Aorta (tissue), 5 donors: ENCODE measurements around the gene NAGPA. TPM values are rescaled to one million over a fixed set of nuclear protein-coding genes. Genes with fewer than 3 reads are reported as not detected.

ENCODE experiments used
- ATAC-seq: fragments of 200-7000 bp; cut with Tn5 transposase; one replicate; pipeline ENCODE4 v1.9.1; 2022; ENCODE audit warnings: moderate library complexity; ENCODE audit not compliant: low FRiP score
- DNase-seq, 2 donors: peaks; one replicate each; pipeline ENCODE4 v3.0.0-alpha.2; 2020
- H3K27ac ChIP-seq, 2 donors: one replicate each; pipeline ENCODE4 v1.5.1; 2013; ENCODE audit warnings: low read length in 2 of 2, mild to moderate bottlenecking in 2 of 2, moderate library complexity in 2 of 2, control low read depth in 1 of 2, inconsistent platforms in 1 of 2, low read depth in 1 of 2
- H3K27me3 ChIP-seq, 2 donors: one replicate each; pipeline ENCODE4 v1.6.1; 2013; ENCODE audit warnings: control low read depth in 1 of 2, low read length in 1 of 2, mild to moderate bottlenecking in 1 of 2, moderate library complexity in 1 of 2; ENCODE audit not compliant: insufficient read depth in 2 of 2, control insufficient read depth in 1 of 2
- H3K36me3 ChIP-seq, 2 donors: one replicate each; pipeline ENCODE4 v1.6.1; 2013; ENCODE audit warnings: control low read depth in 1 of 2, low read length in 1 of 2, mild to moderate bottlenecking in 1 of 2; ENCODE audit not compliant: insufficient read depth in 2 of 2, control insufficient read depth in 1 of 2
- H3K4me1 ChIP-seq, 2 donors: one replicate each; pipeline ENCODE4 v1.6.1; 2013; ENCODE audit warnings: low read length in 2 of 2, control low read depth in 1 of 2, mild to moderate bottlenecking in 1 of 2, moderate library complexity in 1 of 2; ENCODE audit not compliant: insufficient read depth in 2 of 2, control insufficient read depth in 1 of 2
- H3K4me3 ChIP-seq, 2 donors: one replicate each; pipeline ENCODE4 v1.5.1; 2013; ENCODE audit warnings: low read length in 2 of 2, control low read depth in 1 of 2, mild to moderate bottlenecking in 1 of 2
- H3K9me3 ChIP-seq: one replicate; pipeline ENCODE4 v1.6.1; 2013; ENCODE audit warnings: mild to moderate bottlenecking, low read length; ENCODE audit not compliant: control insufficient read depth
- WGBS, 2 donors: extraction: QIAGEN DNeasy Blood & Tissue Kit; methylation state at CpG; one replicate each; pipeline ENCODE4 v1.1.7; 2013; 5-methylcytosine and 5-hydroxymethylcytosine counted together
- intact Hi-C, 2 donors: fragments of 100-400 bp; cut with DNase I; formaldehyde crosslinking; loops; one replicate each; pipeline versions ENCODE4 v1.14.2 to v1.15.0; 2022
- polyA plus RNA-seq, 2 donors: library from polyadenylated mRNA; stranded (reverse); fragments of 200-250 nt; gene quantifications; one replicate each; pipeline ENCODE4 v1.2.3, GENCODE V29; 2013
- total RNA-seq, 2 donors: library from RNA; stranded (reverse); fragmentation: NEBNext Ultra II Directional; extraction: Animal tissue kit (Norgen Biotek cat#: 25700); gene quantifications; one replicate each; pipeline ENCODE4 v1.2.1, GENCODE V29; 2021
- donor health status: healthy with polysubstance abuse.
- donor health status: Bipolar disorder and iron deficiency.
- donor health status: DM: no; HTN: no; CAD: no.
- donor health status: DM: no; HTN: no; CAD: no.
- donor health status: DM: yes; HTN: yes; CAD: no.

The NAGPA gene
- total and polyA plus RNA-seq, 4 donors = 4.0 to 10.9 (median 7.6) TPM

DNA sequence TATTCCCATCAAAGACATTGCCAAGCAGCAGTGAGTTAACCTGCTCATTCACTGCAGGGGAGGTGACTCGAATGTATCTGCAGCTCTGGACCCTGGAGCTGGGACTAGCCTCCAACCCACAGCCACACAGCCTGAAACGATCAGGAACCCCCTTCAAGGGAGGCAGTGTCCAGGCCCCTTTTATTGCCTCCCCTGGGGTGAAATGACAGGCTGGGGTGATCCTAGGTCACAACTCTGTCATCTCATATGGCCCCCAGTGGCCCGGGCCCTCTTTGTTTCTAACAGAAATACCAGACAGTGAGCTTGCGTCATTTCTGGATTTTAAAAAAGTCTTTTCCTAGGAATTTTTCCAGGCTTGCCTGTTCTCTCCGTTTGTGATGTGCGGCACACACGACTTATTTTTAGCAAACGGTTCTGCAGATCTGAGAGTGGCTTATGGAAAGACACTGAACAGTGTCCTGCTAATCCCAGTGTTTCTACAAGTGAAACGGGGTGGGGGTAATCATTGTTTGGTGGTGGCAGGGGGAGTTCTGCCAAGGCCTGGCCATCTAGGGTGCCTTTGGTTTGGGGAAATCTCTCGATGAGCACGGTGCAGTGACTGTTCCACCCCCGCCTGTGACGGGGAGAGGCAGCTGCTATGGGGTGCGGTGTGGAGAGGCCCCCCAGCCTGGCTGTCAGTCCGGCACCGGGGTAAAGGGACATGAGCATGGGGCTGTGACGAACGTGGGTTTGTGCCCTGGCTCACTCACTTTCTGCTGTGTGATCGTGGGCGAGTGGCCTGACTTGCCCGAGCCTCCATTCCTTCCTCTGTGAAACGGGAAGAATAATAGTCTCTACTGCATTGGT is 27.2 kb downstream of the NAGPA start:
- H3K36me3 ChIP-seq = no peaks in the 10 kb centered on the region
- ATAC-seq (no peak), DNase-seq (peak; percentile 32 to 57)
- 54 to 59% methylated on average over 22 of the region's 22 CpGs for WGBS, 2 donors
- H3K4me1 ChIP-seq = no peaks in the 10 kb centered on the region
- H3K9me3 ChIP-seq = no peaks in the 10 kb centered on the region
- intact Hi-C loops = no loop called here
- no peaks in the 10 kb centered on the region for H3K27me3 ChIP-seq
- no peak overlapping the region for H3K4me3 ChIP-seq
- H3K27ac ChIP-seq = no peak overlapping the region

DNA sequence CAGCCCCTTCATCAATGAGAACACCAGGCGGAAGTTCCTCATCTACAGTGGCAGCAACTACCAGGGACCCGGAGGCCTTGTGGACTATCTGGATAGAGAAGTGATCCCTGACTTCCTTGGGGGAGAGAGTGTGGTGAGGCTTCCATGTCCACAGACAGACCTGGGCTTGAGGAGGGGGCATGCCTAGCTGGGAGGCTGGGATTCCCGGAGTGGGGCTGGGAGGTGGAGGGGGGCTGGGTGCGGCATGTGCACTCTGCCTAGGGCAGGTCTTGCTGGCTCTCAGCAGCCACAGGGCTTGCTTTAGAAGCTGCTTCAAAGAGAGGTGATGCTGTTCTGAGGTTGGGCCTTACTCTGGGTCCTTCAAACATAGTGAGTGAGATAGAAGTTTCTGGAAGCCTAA is 27.8 kb downstream of the NAGPA start:
- H3K4me3 ChIP-seq = no peak overlapping the region
- WGBS, 2 donors = 66 to 79% methylated on average over 4 of the region's 4 CpGs
- DNase-seq (peak; percentile 10 to 63), ATAC-seq (no peak)
- H3K9me3 ChIP-seq = no peaks in the 10 kb centered on the region
- H3K27me3 ChIP-seq = no peaks in the 10 kb centered on the region
- intact Hi-C loops = no loop called here
- no peaks in the 10 kb centered on the region for H3K36me3 ChIP-seq
- no peaks in the 10 kb centered on the region for H3K4me1 ChIP-seq
- H3K27ac ChIP-seq = no peak overlapping the region

DNA sequence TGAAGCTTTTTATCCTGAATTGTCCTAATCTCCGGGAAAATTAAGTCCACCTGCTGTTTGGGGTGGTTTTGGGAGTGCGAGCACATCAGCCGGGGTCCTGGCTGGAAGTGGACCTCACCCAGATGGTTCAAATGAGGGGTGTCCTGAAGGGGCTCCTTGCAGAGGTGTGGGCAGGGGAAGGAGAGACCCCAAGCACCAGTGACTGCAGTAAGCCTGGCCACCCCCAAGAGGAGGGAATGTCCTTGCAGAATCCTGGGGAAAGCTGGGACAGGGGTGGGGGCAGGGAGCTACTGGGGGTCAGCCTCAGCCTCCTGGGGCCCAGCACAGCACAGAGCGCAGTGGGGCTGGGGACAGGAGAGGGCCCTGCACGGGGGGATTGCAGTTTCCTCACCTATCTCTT is 29.4 kb downstream of the NAGPA start:
- Histone ChIP-seq H3K4me3 (no peak overlapping the region), H3K27me3 (no peaks in the 10 kb centered on the region), H3K4me1 (no peaks in the 10 kb centered on the region), H3K27ac (no peak overlapping the region), H3K9me3 (no peaks in the 10 kb centered on the region), H3K36me3 (no peaks in the 10 kb centered on the region)
- intact Hi-C loops = no loop called here
- ATAC-seq (no peak), DNase-seq (peak; percentile 12 to 19)
- 75 to 82% methylated on average over 5 of the region's 5 CpGs for WGBS, 2 donors

DNA sequence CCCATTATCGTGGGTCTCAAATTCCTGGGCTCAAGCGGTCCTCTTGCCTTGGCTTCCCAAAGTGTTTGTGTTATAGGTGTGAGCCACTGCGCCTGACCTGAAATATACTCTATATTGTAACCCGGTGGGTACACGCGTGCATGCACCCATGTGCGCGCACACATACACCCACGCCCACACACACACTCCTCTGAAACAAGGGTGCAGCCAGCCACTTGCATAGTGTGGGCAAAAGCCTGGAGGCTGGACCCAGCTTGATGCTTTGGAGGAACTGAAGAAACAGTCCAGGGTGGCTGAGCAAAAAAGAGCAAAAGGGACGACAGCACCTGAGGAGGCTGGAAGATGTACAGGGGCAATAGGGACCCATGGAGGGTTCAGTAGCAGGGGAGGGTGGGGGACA is 29.9 kb downstream of the NAGPA start:
- ATAC-seq (no peak), DNase-seq (peak; percentile 7 to 37)
- 87 to 89% methylated on average over 10 of the region's 10 CpGs for WGBS, 2 donors
- Histone ChIP-seq H3K4me3 (no peak overlapping the region), H3K36me3 (no peaks in the 10 kb centered on the region), H3K9me3 (no peaks in the 10 kb centered on the region), H3K27me3 (no peaks in the 10 kb centered on the region), H3K27ac (no peak overlapping the region), H3K4me1 (no peaks in the 10 kb centered on the region)
- intact Hi-C loops = no loop called here

DNA sequence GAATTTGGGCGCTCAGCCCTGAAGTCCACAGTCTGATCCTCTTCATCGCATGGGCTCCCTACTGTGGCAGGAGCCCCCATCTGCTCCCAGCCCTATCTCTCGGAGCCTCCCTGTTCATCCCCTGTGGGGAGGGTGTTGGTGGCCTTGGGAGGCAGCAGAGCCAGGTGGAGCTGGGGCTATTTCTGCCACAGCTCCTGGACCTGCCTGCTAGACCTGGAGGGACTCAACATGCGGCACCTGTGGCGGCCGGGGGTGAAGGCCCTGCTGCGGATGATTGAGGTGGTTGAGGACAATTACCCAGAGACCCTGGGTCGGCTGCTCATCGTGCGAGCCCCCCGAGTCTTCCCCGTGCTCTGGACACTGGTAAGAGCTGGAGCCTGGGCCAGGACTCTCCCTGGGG is 30.5 kb downstream of the NAGPA start:
- intact Hi-C loops = no loop called here
- Histone ChIP-seq H3K27me3 (no peaks in the 10 kb centered on the region), H3K4me1 (no peaks in the 10 kb centered on the region), H3K27ac (no peak overlapping the region), H3K9me3 (no peaks in the 10 kb centered on the region), H3K36me3 (no peaks in the 10 kb centered on the region), H3K4me3 (no peak overlapping the region)
- no peak for ATAC-seq
- DNase-seq = peak; percentile 3 to 64
- 76 to 80% methylated on average over 12 of the region's 12 CpGs for WGBS, 2 donors

DNA sequence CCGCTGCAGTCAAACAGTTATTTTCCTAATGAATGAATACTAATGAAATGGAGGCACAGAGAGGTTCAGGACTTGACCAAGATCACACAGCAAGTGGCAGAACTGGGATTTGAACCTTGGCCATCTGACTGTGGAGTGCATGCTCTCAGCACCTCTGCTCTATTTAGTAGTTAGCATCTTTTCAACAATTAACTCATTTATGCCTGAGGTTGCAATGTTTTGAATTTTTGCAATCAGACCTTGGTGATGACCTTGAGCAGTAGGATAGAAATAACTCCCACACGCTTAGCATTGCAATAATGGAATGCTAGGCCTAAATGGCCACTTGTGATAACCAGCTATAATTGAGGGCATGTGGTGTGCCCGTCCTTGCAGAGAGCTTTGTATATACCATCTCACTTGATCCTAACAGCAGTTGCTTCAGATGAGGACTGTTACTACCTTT is 31.0 kb downstream of the NAGPA start:
- ATAC-seq = no peak

DNA sequence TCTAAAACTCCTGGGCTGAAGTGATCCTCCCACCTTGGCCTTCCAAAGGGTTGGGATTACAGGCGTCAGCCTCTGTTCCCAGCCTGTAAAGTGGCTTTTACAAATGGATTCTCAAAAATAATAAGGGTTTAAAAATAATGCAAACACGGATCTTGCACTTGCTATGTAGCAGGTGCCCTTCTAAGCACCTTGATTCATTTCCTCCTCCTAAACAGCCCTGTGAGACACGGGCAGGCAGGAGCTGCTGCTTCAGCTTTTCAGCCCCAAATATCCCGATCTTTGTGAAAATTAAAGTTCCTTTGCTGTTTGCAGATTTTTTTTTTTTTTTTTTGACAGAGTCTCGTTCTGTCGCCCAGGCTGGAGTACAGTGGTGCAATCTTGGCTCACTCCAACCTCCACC is 31.7 kb downstream of the NAGPA start:
- ATAC-seq = no peak
- peak in 1 of 2 donors; percentile 23 for DNase-seq
- H3K4me1 ChIP-seq = no peaks in the 10 kb centered on the region
- 61 to 69% methylated on average over 6 of the region's 6 CpGs for WGBS, 2 donors
- H3K36me3 ChIP-seq = no peaks in the 10 kb centered on the region
- intact Hi-C loops = no loop called here
- H3K4me3 ChIP-seq = no peak overlapping the region
- H3K27me3 ChIP-seq = no peaks in the 10 kb centered on the region
- no peaks in the 10 kb centered on the region for H3K9me3 ChIP-seq
- no peak overlapping the region for H3K27ac ChIP-seq

More for the DNA sequence above, 31.0 kb downstream of the NAGPA start:
- Histone ChIP-seq H3K27ac (no peak overlapping the region), H3K4me1 (no peaks in the 10 kb centered on the region), H3K36me3 (no peaks in the 10 kb centered on the region), H3K4me3 (no peak overlapping the region), H3K9me3 (no peaks in the 10 kb centered on the region), H3K27me3 (no peaks in the 10 kb centered on the region)
- peak in 1 of 2 donors; percentile 37 for DNase-seq
- intact Hi-C loops = no loop called here
- WGBS, 2 donors = 67% methylated on average over 3 of the region's 3 CpGs

DNA sequence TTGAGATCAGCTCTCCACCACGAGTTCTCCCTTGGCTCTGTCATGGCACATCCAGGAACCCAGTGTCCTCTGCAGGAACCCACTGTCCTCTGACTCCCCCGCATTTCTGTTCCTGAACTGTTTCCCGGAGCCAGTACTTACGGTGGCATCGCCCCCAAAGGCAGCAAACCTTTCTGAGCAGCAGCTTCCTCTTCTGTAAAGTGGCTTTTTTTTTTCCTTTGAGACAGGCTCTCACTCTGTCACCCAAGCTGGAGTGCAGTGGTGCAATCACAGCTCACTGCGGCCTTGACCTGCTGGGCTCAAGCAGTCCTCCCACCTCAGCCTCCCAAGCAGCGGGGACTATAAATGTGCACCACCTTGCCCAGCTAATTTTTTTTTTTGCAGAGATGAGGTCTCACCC is 32.2 kb downstream of the NAGPA start:
- H3K4me3 ChIP-seq = no peak overlapping the region
- no peak for ATAC-seq
- no peaks in the 10 kb centered on the region for H3K27me3 ChIP-seq
- H3K9me3 ChIP-seq = no peaks in the 10 kb centered on the region
- no peaks in the 10 kb centered on the region for H3K4me1 ChIP-seq
- intact Hi-C loops = no loop called here
- 78 to 79% methylated on average over 7 of the region's 7 CpGs for WGBS, 2 donors
- no peak overlapping the region for H3K27ac ChIP-seq
- no peaks in the 10 kb centered on the region for H3K36me3 ChIP-seq
- peak; percentile 5 to 42 for DNase-seq

DNA sequence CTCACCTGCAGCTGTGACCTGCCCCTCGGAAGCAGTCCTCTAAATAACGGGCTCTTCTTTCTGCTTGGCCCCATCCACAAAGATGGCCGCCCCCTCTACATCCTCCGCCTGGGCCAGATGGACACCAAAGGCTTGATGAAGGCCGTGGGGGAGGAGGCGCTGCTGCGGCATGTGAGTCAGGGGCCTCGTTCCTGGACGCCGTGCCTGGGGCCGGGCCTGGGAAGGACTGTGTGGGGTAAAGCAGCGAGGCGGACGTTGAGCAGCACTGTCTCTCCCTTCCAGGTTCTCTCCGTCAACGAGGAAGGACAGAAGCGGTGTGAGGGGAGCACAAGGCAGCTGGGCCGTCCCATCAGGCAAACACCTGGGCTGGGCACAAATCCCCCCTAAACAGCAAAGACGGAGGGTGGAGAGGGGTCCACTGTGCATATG is 33.1 kb downstream of the NAGPA start:
- Histone ChIP-seq H3K9me3 (no peaks in the 10 kb centered on the region), H3K27ac (no peak overlapping the region), H3K4me1 (no peaks in the 10 kb centered on the region), H3K27me3 (no peaks in the 10 kb centered on the region), H3K36me3 (no peaks in the 10 kb centered on the region), H3K4me3 (no peak overlapping the region)
- DNase-seq = peak; percentile 35 to 72
- intact Hi-C loops = no loop called here
- ATAC-seq = no peak
- 87 to 89% methylated on average over 19 of the region's 19 CpGs for WGBS, 2 donors
